Activated B cell treated with CpG ODN at 0.5 μM for 24 hours (primary cell): Measurements from ENCODE around the gene HSPA4L. TPM values are rescaled to one million over a fixed set of nuclear protein-coding genes. Genes with fewer than 3 reads are reported as not detected.

Experiments
- ATAC-seq: fragments of 200-7000 bp; cut with Tn5 transposase; one replicate; pipeline ENCODE4 v1.10.0; 2021; ENCODE audit warnings: low read depth, mild to moderate bottlenecking, moderate library complexity
- CTCF ChIA-PET: fragments of 350-600 bp; sonication (Branson Sonifier 250); formaldehyde crosslinking; loops from one replicate; lab custom pipeline; 2021; ENCODE audit warnings: antibody characterized with exemption; lab: Charles Lee
- POLR2A ChIA-PET: fragments of 350-600 bp; sonication (Branson Sonifier 250); formaldehyde crosslinking; loops from one replicate; lab custom pipeline; 2021; ENCODE audit warnings: antibody characterized with exemption; lab: Charles Lee
- DNase-seq: peaks from one replicate; pipeline ENCODE4 v3.0.0; 2022
- H3K27ac Mint-ChIP-seq: one replicate; pipeline ENCODE4 v1.8.0; 2020; ENCODE audit warnings: mixed read lengths
- H3K27me3 Mint-ChIP-seq: one replicate; pipeline ENCODE4 v1.8.0; 2021; ENCODE audit warnings: mixed read lengths
- H3K36me3 Mint-ChIP-seq: one replicate; pipeline ENCODE4 v1.8.0; 2021; ENCODE audit warnings: low read depth, mixed read lengths
- H3K4me1 Mint-ChIP-seq: one replicate; pipeline ENCODE4 v1.8.0; 2021; ENCODE audit warnings: mixed read lengths
- H3K4me3 Mint-ChIP-seq: one replicate; pipeline ENCODE4 v1.8.0; 2020; ENCODE audit warnings: mild to moderate bottlenecking, mixed read lengths
- H3K9me3 Mint-ChIP-seq: one replicate; pipeline ENCODE4 v1.8.0; 2020; ENCODE audit warnings: mixed read lengths
- intact Hi-C: fragments of 100-400 bp; cut with micrococcal nuclease; formaldehyde crosslinking; loops from one replicate; pipeline ENCODE4 v1.15.1; 2024
- total RNA-seq: library from RNA; stranded (reverse); gene quantifications from 2 replicates; pipeline ENCODE4 v1.2.3, GENCODE V29; 2022
- TF ChIP-seq, protein P1 (sequence below): fragments of 200-600 bp; IDR thresholded peaks from one replicate; pipeline ENCODE4 v1.8.0; 2022; ENCODE audit warnings: antibody characterized with exemption, mild to moderate bottlenecking

Gene HSPA4L
- total RNA-seq, 1 donor from 2014 or later = 0.13 TPM

DNA sequence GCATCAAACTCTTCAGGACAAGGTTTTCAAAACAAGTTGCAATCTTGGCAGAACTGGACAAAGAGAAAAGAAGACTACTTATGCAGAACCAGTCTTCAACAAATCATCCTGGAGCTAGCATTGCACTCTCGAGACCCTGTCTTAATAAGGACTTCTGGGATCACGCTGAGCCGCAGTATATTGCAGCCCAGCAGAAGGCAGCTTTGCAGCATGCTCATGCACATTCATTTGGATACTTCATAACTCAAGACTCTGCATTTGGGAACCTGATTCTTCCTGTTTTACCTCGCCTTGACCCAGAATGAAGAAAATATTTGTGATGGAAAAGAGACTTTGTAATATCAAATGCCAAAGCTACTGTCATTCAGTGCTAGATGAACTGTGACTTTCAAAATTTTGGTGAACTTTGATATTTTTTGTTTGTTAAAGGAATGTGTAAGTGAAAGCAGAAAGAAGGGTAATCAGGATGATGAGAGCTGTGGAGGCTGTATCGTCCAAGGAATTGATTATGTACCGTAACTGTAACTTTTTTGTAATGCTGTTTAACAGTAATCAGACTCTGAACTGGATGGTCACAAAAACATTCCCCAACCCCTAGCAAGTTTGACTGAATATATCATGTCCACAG lies 27.2 kb downstream of the HSPA4L start:
- H3K27ac Mint-ChIP-seq = no peak overlapping the region
- no peak overlapping the region for H3K4me3 Mint-ChIP-seq
- TF ChIP-seq, protein P1, sequence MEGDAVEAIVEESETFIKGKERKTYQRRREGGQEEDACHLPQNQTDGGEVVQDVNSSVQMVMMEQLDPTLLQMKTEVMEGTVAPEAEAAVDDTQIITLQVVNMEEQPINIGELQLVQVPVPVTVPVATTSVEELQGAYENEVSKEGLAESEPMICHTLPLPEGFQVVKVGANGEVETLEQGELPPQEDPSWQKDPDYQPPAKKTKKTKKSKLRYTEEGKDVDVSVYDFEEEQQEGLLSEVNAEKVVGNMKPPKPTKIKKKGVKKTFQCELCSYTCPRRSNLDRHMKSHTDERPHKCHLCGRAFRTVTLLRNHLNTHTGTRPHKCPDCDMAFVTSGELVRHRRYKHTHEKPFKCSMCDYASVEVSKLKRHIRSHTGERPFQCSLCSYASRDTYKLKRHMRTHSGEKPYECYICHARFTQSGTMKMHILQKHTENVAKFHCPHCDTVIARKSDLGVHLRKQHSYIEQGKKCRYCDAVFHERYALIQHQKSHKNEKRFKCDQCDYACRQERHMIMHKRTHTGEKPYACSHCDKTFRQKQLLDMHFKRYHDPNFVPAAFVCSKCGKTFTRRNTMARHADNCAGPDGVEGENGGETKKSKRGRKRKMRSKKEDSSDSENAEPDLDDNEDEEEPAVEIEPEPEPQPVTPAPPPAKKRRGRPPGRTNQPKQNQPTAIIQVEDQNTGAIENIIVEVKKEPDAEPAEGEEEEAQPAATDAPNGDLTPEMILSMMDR = no peak
- no peaks in the 10 kb centered on the region for H3K9me3 Mint-ChIP-seq
- H3K36me3 Mint-ChIP-seq = no peaks in the 10 kb centered on the region
- H3K27me3 Mint-ChIP-seq = no peaks in the 10 kb centered on the region
- ChIA-PET CTCF (no interaction called here), POLR2A (no interaction called here)
- intact Hi-C loops = no loop called here
- no peaks in the 10 kb centered on the region for H3K4me1 Mint-ChIP-seq
- no peak for DNase-seq
- no peak for ATAC-seq

DNA sequence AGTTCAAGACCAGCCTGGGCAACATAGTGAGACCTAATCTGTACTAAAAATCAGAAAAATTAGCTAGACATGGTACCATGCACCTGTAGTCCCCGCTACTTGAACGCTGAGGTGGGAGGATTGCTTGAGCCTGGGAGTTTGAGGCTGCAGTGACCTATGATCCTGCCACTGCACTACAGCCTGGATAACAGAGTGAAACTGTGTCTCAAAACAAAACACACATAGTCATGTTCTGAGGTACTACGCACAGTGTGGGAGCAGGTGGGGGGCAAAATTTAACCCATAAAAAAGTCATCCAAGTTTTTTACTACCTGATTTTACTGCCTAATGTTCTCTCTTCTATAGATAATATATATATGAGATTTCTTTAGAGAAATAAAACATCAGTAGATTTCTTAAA lies 28.4 kb downstream of the HSPA4L start:
- intact Hi-C loops = no loop called here
- ChIA-PET CTCF (no interaction called here), POLR2A (no interaction called here)
- DNase-seq (no peak), ATAC-seq (no peak)
- no peaks in the 10 kb centered on the region for H3K27me3 Mint-ChIP-seq
- no peaks in the 10 kb centered on the region for H3K4me1 Mint-ChIP-seq
- no peak overlapping the region for H3K4me3 Mint-ChIP-seq
- H3K27ac Mint-ChIP-seq = no peak overlapping the region
- no peaks in the 10 kb centered on the region for H3K36me3 Mint-ChIP-seq
- no peaks in the 10 kb centered on the region for H3K9me3 Mint-ChIP-seq
- TF ChIP-seq, protein P1 = no peak

DNA sequence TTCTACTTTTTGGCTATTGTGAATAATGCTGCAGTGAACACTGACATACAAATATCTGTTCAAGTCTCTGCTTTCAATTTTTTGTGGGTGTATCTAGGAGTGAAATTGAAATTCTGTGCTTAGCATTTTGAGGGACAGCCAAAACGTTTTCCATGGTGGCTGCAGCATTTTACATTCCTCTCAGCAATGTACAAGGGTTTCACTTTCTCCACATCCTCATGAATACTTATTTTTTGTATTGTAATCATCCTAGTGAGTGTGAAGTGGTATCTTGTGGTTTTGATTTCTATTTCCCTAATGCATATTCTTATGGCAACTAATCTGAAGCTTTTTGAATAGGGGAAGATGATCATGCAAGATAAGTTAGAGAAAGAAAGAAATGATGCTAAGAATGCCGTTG lies 40.3 kb downstream of the HSPA4L start:
- DNase-seq (no peak), ATAC-seq (no peak)
- ChIA-PET CTCF (no interaction called here), POLR2A (no interaction called here)
- H3K36me3 Mint-ChIP-seq = no peaks in the 10 kb centered on the region
- intact Hi-C loops = no loop called here
- no peaks in the 10 kb centered on the region for H3K9me3 Mint-ChIP-seq
- H3K4me3 Mint-ChIP-seq = no peak overlapping the region
- H3K4me1 Mint-ChIP-seq = no peaks in the 10 kb centered on the region
- peaks cover 4% of the 10 kb centered on the region for H3K27me3 Mint-ChIP-seq
- no peak overlapping the region for H3K27ac Mint-ChIP-seq
- TF ChIP-seq, protein P1 = no peak

DNA sequence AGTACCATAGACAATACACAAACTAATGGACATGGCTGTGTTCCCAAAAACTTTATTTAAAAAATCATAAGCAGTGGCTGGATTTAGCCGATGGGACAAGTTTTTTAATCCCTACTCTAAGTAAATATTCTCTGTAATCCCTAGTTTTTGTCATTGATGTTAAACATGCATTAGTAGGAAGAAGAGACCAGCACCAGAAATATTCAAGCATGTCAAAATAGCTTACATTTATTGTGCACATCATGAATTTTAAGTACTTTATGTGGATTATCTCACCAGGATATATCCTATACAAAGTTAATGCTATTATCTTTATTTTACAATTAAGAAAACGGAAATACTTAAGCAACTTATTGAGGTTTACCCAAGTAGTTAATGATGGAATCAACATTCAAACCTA lies 46.0 kb downstream of the HSPA4L start:
- H3K9me3 Mint-ChIP-seq = no peaks in the 10 kb centered on the region
- intact Hi-C loops = no loop called here
- H3K27ac Mint-ChIP-seq = no peak overlapping the region
- no peak for ATAC-seq
- POLR2A ChIA-PET = no interaction called here
- TF ChIP-seq, protein P1 = no peak
- no peak for DNase-seq
- peaks cover 8% of the 10 kb centered on the region for H3K4me1 Mint-ChIP-seq
- H3K27me3 Mint-ChIP-seq = peaks cover 4% of the 10 kb centered on the region
- H3K4me3 Mint-ChIP-seq = no peak overlapping the region
- CTCF ChIA-PET = no interaction called here
- H3K36me3 Mint-ChIP-seq = no peaks in the 10 kb centered on the region

DNA sequence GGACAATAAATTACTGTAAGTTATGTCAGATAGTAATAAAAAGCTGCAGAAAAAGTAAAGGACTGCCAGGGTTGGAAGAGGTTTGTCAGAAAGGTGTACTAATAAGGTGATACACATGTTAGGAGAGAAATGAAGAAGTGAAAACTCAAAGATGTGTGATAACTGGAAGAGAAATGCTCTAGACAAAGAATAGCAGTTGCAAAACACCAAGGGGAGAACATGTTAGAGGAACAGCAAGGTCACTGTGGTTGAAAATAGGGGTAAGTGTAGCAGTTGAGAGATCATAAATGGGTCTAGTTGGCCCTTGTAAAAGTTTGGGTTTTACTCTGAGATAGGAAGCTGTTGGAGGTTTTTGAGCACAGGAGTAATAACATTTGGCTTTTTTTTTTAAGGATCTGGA lies 46.9 kb downstream of the HSPA4L start:
- Mint-ChIP-seq H3K36me3 (no peaks in the 10 kb centered on the region), H3K27ac (no peak overlapping the region), H3K4me1 (peaks cover 8% of the 10 kb centered on the region), H3K4me3 (no peak overlapping the region), H3K27me3 (peaks cover 1% of the 10 kb centered on the region), H3K9me3 (no peaks in the 10 kb centered on the region)
- ChIA-PET POLR2A (no interaction called here), CTCF (no interaction called here)
- ATAC-seq (no peak), DNase-seq (no peak)
- TF ChIP-seq, protein P1 = no peak
- intact Hi-C loops = no loop called here
